Epithelial cell of proximal tubule (primary cell): ENCODE results near the gene RNF148. TPM values are rescaled to one million over a fixed set of nuclear protein-coding genes. Genes with fewer than 3 reads are reported as not detected.

ENCODE experiments used
- DNase-seq: peaks from one replicate; pipeline ENCODE4 v3.0.0-alpha.2; 2011; ENCODE audit warnings: low read depth
- H3K4me3 ChIP-seq: 2 replicates; pipeline ENCODE4 v1.5.1; 2011; ENCODE audit warnings: low read depth, mild to moderate bottlenecking, low read length
- total RNA-seq: library from RNA; depleted of rRNA; stranded (reverse); fragments of >200 nt; gene quantifications from 2 replicates; pipeline ENCODE4 v1.2.3, GENCODE V29; 2015
- TF ChIP-seq, protein P1 (sequence below): conservative IDR thresholded peaks from 2 replicates; pipeline ENCODE4 v1.5.1; 2012; ENCODE audit warnings: low read depth, mild to moderate bottlenecking, low read length

The RNF148 gene
- total RNA-seq, 1 donor from 2014 or later, result 2.2 TPM

DNA sequence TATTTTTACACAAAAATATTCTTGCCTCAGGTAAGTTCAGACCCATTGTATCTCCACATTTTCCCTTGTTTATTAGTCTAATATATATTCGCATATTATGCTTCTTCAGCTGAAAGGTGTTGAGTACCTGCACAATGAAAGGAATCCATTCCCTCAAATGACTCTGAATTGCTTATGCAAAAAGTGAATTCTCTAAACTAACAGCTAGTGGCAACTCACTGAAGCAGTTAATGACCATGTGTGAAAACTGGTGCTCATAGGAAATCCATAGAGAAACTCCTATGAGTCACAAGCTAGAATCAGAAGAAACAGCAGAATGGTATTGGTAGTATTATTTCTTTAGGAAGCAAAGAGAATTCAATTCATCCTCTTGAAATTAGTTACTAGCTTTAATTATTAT, 33.5 kb upstream of the RNF148 start:
- TF ChIP-seq, protein P1, sequence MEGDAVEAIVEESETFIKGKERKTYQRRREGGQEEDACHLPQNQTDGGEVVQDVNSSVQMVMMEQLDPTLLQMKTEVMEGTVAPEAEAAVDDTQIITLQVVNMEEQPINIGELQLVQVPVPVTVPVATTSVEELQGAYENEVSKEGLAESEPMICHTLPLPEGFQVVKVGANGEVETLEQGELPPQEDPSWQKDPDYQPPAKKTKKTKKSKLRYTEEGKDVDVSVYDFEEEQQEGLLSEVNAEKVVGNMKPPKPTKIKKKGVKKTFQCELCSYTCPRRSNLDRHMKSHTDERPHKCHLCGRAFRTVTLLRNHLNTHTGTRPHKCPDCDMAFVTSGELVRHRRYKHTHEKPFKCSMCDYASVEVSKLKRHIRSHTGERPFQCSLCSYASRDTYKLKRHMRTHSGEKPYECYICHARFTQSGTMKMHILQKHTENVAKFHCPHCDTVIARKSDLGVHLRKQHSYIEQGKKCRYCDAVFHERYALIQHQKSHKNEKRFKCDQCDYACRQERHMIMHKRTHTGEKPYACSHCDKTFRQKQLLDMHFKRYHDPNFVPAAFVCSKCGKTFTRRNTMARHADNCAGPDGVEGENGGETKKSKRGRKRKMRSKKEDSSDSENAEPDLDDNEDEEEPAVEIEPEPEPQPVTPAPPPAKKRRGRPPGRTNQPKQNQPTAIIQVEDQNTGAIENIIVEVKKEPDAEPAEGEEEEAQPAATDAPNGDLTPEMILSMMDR, result no peak
- no peak overlapping the region for H3K4me3 ChIP-seq
- no peak for DNase-seq

DNA sequence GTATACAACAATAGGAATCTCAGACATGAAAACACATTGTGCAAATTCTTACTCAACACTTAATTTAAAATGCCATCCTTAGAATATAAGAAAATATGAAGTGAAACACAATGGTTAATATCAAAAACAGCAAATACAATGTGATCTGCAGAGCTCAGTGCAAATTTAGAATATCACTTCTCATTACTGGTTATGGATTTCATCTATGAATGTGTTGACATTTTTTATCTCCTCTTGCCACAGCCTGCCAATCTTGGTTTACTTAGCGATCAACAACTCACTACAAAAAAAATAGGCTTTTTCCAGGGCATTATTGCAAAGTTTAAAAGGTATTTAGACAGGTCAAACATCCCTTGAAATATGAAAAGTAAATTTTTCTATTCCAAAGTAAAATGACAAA, 25.0 kb upstream of the RNF148 start:
- TF ChIP-seq, protein P1, result no peak
- H3K4me3 ChIP-seq, result no peak overlapping the region
- no peak for DNase-seq

DNA sequence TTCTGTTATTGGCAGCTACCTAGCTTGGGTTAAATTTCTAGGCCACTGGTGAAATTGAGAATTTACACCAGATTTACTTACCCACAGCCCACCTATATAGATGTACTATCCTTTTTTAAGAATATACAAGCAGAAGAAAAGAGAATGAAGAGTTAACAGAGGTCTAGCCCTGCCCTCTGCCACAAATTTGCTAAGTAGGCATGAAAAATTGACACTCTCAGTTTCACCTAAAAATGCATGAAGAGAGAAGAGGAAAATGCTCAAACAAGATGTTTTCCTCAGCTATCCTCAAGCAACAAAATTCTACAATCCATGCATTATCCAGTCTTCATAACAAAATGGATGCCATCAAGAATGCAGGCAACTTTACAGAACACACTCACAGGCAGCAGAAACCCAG, 24.6 kb upstream of the RNF148 start:
- TF ChIP-seq, protein P1, result no peak
- no peak overlapping the region for H3K4me3 ChIP-seq
- no peak for DNase-seq

DNA sequence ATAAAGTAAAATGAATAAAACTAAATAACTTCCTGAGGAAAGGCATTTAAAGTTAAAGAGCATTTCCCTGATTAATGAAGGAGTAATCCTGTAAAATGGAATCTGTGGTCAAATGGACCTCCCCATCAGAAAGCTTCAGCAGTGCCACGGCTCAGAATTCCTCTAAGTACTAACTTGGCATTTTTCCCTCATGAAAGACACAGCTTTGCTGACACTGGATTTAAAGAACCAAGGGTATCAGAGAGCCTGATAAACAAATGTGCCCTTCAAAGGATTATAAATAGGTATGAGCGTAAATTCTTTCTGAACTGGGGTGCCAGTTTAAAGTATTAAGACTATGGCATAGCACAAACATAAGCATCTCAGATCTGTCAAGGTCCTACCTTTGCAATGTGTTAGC, 24.2 kb upstream of the RNF148 start:
- no peak for DNase-seq
- no peak overlapping the region for H3K4me3 ChIP-seq
- TF ChIP-seq, protein P1, result no peak

DNA sequence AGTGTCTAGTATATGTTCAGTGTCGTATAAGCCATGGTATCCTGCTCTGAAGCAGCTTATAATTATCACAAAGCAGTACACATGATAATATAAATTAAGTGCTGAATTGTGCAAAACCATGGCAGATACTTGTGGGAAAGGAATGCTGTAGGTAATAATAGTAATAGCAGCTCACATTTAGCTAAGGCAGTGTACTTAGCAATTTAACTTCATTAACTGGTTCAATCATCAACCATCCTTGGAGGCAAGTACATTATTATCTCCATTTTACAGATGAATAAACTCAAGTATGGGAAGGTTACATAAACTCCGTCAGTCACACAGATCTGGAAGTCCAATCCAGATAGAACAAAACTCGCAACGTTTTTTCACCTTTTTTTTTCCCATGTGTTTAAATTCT, 21.6 kb upstream of the RNF148 start:
- TF ChIP-seq, protein P1, result no peak
- no peak overlapping the region for H3K4me3 ChIP-seq
- DNase-seq, result no peak

DNA sequence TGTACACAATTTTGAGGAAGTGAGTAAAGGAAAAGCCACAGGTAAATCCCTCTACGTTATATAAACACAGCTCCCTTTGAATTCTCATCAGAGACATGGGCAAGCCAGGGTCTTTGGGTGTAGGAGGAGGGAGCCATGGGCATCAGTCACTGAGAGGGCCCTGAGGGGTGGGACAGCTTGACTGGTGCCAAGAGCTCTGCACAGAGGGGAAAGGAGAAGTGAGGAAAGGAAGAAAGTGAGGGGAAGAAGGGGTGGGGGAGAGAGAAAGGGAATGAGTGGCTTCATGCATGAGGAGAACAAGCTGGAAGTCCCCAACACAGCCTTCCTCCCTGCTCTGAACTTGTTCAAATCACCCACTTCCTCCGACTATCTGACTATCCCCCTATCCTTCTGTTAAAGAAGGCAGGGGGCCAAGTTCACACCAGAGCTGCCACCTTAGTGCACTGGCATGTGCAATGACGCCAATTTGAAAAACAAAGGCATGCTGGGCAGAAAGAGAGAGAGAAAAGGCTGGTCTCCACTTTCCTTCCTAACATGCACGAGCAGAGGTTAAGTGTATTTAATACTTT, 16.4 kb upstream of the RNF148 start:
- no peak overlapping the region for H3K4me3 ChIP-seq
- TF ChIP-seq, protein P1, result no peak
- no peak for DNase-seq

DNA sequence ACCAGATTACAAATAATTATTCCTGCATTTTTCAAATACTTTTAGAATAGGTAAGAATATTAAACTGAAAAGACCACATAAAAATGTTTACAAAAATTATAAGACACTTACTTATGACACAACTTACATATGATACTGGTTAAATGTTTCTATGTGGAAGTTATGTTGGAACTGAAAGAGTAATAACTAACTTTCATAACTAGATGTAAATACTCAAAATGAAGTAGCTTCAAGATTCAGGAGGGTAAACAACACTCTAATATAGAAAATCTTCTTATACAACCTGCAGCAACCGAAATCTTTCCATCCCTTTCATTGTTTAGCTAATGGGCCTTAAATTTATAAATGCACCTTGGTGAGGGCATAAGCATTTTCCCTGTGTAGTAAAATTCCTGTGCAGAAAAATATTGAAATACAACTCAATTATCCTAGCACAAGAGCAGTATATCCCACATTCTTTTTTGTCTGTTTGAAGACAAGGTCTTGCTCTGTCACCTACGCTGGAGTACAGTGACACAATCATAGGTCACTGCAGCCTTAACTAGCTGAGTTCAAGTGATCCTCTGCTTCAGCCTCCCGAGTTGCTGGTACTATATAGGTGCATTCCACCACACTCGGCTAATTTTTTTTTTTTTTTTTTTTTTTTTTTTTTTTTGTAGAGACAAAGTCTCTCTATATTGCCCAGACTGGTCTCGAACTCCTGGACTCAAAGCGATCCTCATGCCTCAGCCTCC, 14.8 kb upstream of the RNF148 start:
- DNase-seq, result no peak
- no peak overlapping the region for H3K4me3 ChIP-seq
- TF ChIP-seq, protein P1, result no peak
